ENCODE data around the gene POLR3K.

Gene POLR3K

GRCh38 chr16:53346-54236, at the start of gene POLR3K, which contains the start of gene SNRNP25:
TSS of gene POLR3K (minus strand) at chr16:53608. CDS start at chr16:53586, 22 bp downstream.
TSS of gene SNRNP25 (plus strand) at chr16:53828. CDS start at chr16:54017, 189 bp downstream.
- peak; percentile 80 for DNase-seq (ENCODE audit: low read depth)

GRCh38 chr16:102060-102855, 48.9 kb upstream of the POLR3K start:
- DNase-seq (ENCODE audit: low read depth) = no peak

DNA sequence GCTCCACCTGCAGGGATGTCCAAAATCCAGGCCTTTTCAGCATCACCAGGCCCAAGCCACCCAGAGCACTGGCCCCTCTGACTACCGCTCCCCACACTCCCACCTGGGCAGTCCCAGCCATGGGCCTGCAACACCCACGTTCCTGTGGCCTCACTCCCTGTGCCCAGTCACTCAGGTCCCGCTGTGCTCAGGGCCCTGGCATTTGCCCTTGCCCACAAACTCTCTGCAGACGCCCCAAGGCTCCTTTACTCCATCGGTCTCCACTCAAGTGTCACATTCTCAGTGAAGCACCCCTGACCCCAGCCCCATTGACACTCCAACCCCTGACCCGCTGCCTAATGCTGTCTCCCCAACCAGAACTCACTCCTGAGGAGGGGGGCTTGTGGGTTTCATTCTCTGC, 48.2 kb upstream of the POLR3K start:
- no peak for DNase-seq (ENCODE audit: low read depth)

- DNase-seq (ENCODE audit: low read depth) = no peak
Measured at GRCh38 chr16:100989-101388, 47.6 kb upstream of the POLR3K start.

- no peak for DNase-seq (ENCODE audit: low read depth)
Measured at GRCh38 chr16:97822-98221, 44.4 kb upstream of the POLR3K start.

- DNase-seq (ENCODE audit: low read depth) = peak; percentile 49
Measured at GRCh38 chr16:96935-97381, 43.5 kb upstream of the POLR3K start.

DNA sequence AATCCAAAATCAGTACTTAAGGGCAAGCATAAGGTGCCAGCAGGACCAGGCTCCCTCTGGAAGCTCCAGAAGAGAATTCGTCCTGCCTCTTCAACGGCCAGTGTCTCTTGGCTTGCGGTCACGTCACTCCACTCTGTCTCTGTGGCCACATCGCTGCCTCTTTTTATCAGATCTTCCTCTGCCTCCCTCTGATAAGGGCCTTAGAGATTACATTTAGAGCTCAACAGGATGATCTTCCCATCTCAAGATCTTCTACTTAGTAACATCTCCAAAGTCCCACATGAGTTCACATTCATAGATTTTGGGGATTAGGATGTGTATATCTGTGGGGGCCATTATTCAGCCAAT, 41.5 kb upstream of the POLR3K start:
- no peak for DNase-seq (ENCODE audit: low read depth)

- no peak for DNase-seq (ENCODE audit: low read depth)
Measured at GRCh38 chr16:92431-93339, 39.3 kb upstream of the POLR3K start.

DNA sequence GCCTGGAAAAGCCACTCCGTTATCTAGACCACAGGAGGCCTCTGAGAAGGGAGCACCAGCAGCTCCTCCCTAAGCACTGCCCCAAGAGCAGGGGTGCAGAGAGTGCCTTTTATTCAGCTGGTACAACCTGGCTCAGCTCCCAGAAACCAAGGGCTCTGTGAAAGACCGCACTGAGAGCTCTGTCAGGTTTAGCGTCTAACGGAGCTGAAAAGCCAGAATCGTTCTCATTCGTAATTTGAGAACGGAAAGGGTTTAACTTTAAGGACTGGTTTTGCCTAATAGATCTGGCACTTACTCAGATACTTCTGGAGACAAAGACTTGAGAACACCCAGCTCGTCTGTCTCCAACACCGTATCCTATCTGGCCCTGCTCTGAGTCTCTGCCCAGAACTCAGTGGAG, 38.1 kb upstream of the POLR3K start:
- DNase-seq (ENCODE audit: low read depth) = no peak

- no peak for DNase-seq (ENCODE audit: low read depth)
Measured at GRCh38 chr16:89391-90302, 36.2 kb upstream of the POLR3K start.

DNA sequence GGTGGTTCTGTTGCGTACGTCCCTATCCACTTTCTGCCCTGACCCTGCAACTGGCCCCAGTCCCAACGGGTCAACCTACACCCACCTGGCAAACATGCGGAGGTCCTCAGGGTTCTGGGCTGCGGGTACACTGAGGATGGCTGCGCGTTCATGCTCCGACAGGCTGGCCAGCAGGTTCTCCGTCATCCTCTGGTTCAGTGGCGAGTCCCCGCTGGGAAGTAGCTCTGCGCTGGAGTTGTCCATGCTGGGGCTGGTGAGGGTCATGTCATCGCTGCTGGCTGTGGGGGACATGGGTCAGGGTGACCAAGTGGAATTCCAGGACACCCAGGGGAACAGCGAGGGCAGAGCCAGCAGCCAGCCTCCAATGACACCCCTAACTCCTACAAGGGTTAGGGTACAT, 35.2 kb upstream of the POLR3K start:
- no peak for DNase-seq (ENCODE audit: low read depth)

DNA sequence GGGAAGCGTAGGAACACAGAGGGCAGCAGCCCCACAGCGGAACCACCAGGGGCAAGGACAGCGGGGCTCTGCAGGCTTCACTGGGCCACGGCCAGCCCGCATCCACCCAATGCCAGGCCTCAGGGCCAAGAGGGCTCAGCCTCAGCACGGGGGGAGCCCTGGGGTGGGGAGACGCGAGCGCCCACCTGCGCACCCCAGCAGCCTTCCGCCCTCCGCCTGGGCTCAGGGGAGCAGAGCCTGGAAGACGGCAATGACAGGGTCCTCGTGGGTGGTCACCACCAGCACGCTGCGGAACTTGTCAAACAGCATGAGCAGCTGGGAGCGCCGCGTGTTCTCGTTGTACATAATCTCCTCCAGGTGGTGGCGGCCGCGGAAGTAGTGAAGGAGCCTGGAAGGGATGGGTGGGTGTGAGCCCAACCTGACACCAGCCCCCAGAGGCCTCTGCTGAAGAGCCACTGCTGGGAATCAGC, 33.1 kb upstream of the POLR3K start:
- no peak for DNase-seq (ENCODE audit: low read depth)

DNA sequence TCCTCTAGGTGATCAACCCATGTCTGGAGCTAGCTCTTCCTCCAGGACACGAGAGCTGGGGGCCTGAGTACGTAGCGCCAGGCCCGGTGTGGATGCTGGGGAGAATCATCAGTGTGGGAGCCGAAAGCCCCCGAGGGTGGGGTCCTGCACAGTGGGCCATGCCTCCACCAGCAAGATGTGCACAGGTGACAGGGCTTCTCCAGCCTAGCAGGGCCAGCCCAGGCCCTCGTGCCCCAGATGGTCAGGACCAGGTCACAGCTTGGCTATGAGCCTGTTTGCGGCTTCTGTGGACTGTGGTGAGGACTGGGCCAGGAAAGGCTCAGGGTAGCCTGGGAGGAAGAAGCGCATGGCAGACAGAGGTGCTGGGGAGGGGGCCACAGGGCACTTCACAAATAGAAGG, 32.5 kb upstream of the POLR3K start:
- no peak for DNase-seq (ENCODE audit: low read depth)

DNA sequence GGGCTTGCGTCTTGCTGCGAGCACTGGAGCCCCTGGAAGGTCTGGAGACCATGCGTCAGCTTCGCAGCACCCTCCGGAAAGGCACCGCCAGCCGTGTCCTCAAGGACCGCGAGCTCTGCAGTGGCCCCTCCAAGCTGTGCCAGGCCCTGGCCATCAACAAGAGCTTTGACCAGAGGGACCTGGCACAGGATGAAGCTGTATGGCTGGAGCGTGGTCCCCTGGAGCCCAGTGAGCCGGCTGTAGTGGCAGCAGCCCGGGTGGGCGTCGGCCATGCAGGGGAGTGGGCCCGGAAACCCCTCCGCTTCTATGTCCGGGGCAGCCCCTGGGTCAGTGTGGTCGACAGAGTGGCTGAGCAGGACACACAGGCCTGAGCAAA, 32.0 kb upstream of the POLR3K start:
- no peak for DNase-seq (ENCODE audit: low read depth)

GRCh38 chr16:84718-85406, 31.5 kb upstream of the POLR3K start:
- DNase-seq (ENCODE audit: low read depth) = peak; percentile 70

GRCh38 chr16:83781-84615, 30.6 kb upstream of the POLR3K start:
- DNase-seq (ENCODE audit: low read depth) = no peak

DNA sequence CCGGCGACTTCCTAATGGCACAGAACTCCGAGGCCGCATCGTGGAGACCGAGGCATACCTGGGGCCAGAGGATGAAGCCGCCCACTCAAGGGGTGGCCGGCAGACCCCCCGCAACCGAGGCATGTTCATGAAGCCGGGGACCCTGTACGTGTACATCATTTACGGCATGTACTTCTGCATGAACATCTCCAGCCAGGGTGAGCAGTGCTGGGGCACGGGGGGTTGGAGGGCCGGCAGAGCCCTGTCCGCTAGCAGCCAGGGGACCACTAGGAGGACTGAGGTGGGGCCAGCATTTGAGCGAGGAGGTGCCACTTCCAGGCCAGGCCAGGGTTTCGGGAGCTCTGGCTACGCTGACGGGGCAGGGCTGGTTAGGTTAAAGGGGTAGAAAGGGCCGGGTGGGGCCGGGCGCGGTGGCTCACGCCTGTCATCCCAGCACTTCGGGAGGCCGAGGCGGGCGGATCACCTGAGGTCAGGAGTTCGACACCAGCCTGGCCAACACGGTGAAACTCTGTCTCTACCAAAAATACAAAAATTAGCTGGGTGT, 29.7 kb upstream of the POLR3K start:
- DNase-seq (ENCODE audit: low read depth) = no peak

GRCh38 chr16:79151-80054, 26.0 kb upstream of the POLR3K start:
- no peak for DNase-seq (ENCODE audit: low read depth)
